ENCODE data around the gene OBSCN. TPM values are rescaled to one million over a fixed set of nuclear protein-coding genes. Genes with fewer than 3 reads are reported as not detected.

The OBSCN gene
- total and polyA plus RNA-seq, 7 experiments from 2014 or later, result 1.3 to 132 (median 76.4) TPM

GRCh38 chr1:228277491-228278431 is 69.9 kb downstream of the OBSCN start:
- POLR2A ChIA-PET, result interaction anchor here (1.2 to 2.1 kb wide), 2 partner anchors 113 kb away, joined by 3 to 9 read pairs; partner anchors contain the start of gene IBA57
- Mint-ChIP-seq H3K27me3 (no peaks in the 10 kb centered on the region), H3K4me1 (peaks cover 5 to 16% (median 12%) of the 10 kb centered on the region in 7 donors), H3K9me3 (no peaks in the 10 kb centered on the region), H3K4me3 (no peak overlapping the region), H3K36me3 (no peaks in the 10 kb centered on the region), H3K27ac (no peak overlapping the region)
- ATAC-seq (no peak), DNase-seq (peak in 1 of 9 donors; percentile 3)
- Histone ChIP-seq H3K36me3 (ENCODE audit: control insufficient read depth in 2 of 3, insufficient read depth in 3 of 3, low read length in 3 of 3) (peaks cover 0 to 51% (median 0%) of the 10 kb centered on the region in 3 experiments), H3K27ac (ENCODE audit: low read depth, low read length) (no peak overlapping the region), H3K27me3 (ENCODE audit: control insufficient read depth in 2 of 2, insufficient read depth in 2 of 2, low read length in 2 of 2) (no peaks in the 10 kb centered on the region), H3K4me3 (ENCODE audit: low read length) (no peak overlapping the region), H3K9me3 (ENCODE audit: control insufficient read depth in 2 of 3, low read length in 3 of 3) (no peaks in the 10 kb centered on the region), H3K4me1 (ENCODE audit: control insufficient read depth in 2 of 2, insufficient read depth in 2 of 2, low read length in 2 of 2) (no peaks in the 10 kb centered on the region)
- CTCF ChIA-PET, result no interaction called here
- intact Hi-C loops (cut with micrococcal nuclease), result loop anchor here (2.0 to 10.0 kb wide), 4 partner anchors 169 to 540 kb away; partner anchors contain the start of genes JMJD4 (in 1 of the 2), MRPL55 (in 1 of the 2) and SNAP47 (in 1 of the 2)

GRCh38 chr1:228278432-228278941 is 70.6 kb downstream of the OBSCN start:
- CTCF ChIA-PET, result no interaction called here
- intact Hi-C loops (cut with micrococcal nuclease), result loop anchor here (5.0 to 10.0 kb wide), 2 partner anchors 226 to 541 kb away; partner anchors contain the start of genes JMJD4 (in 1 of the 2) and SNAP47 (in 1 of the 2)
- H3K9me3 ChIP-seq (ENCODE audit: control insufficient read depth in 2 of 3, low read length in 3 of 3), result no peaks in the 10 kb centered on the region
- POLR2A ChIA-PET, result interaction anchor here (1.2 kb wide), 1 partner anchor 113 kb away, joined by 3 read pairs; no protein-coding TSS in a partner anchor
- H3K4me1 ChIP-seq (ENCODE audit: control insufficient read depth in 2 of 2, insufficient read depth in 2 of 2, low read length in 2 of 2), result no peaks in the 10 kb centered on the region
- H3K36me3 ChIP-seq (ENCODE audit: control insufficient read depth in 2 of 3, insufficient read depth in 3 of 3, low read length in 3 of 3), result peaks cover 0 to 58% (median 0%) of the 10 kb centered on the region in 3 experiments
- Mint-ChIP-seq H3K4me1 (peaks cover 5 to 12% (median 11%) of the 10 kb centered on the region in 7 donors), H3K27me3 (no peaks in the 10 kb centered on the region), H3K9me3 (no peaks in the 10 kb centered on the region), H3K4me3 (no peak overlapping the region), H3K36me3 (no peaks in the 10 kb centered on the region), H3K27ac (no peak overlapping the region)
- no peak overlapping the region for H3K4me3 ChIP-seq (ENCODE audit: low read length)
- H3K27ac ChIP-seq (ENCODE audit: low read depth, low read length), result no peak overlapping the region
- no peak for ATAC-seq
- no peaks in the 10 kb centered on the region for H3K27me3 ChIP-seq (ENCODE audit: control insufficient read depth in 2 of 2, insufficient read depth in 2 of 2, low read length in 2 of 2)
- DNase-seq, result peak in 1 of 9 donors; percentile 3

GRCh38 chr1:228279011-228279721 is 71.3 kb downstream of the OBSCN start:
- Histone ChIP-seq H3K4me3 (ENCODE audit: low read length) (no peak overlapping the region), H3K36me3 (ENCODE audit: control insufficient read depth in 2 of 3, insufficient read depth in 3 of 3, low read length in 3 of 3) (peaks cover 0 to 65% (median 0%) of the 10 kb centered on the region in 3 experiments), H3K4me1 (ENCODE audit: control insufficient read depth in 2 of 2, insufficient read depth in 2 of 2, low read length in 2 of 2) (no peaks in the 10 kb centered on the region), H3K9me3 (ENCODE audit: control insufficient read depth in 2 of 3, low read length in 3 of 3) (no peaks in the 10 kb centered on the region), H3K27me3 (ENCODE audit: control insufficient read depth in 2 of 2, insufficient read depth in 2 of 2, low read length in 2 of 2) (no peaks in the 10 kb centered on the region), H3K27ac (ENCODE audit: low read depth, low read length) (no peak overlapping the region)
- Mint-ChIP-seq H3K27me3 (no peaks in the 10 kb centered on the region), H3K4me1 (peaks cover 5 to 12% (median 11%) of the 10 kb centered on the region in 7 donors), H3K27ac (peak overlapping the region in 1 of 9 donors; percentile 23), H3K9me3 (no peaks in the 10 kb centered on the region), H3K4me3 (no peak overlapping the region), H3K36me3 (peaks cover 0 to under 1% (median 0%) of the 10 kb centered on the region in 5 donors)
- DNase-seq, result peak in 1 of 9 donors; percentile 4
- ATAC-seq, result no peak
- ChIA-PET CTCF (no interaction called here), POLR2A (interaction anchor here (1.2 kb wide), 1 partner anchor 114 kb away, joined by 3 read pairs; no protein-coding TSS in a partner anchor)
- intact Hi-C loops (cut with micrococcal nuclease), result loop anchor here (5.0 to 10.0 kb wide), 2 partner anchors 226 to 542 kb away; partner anchors contain the start of genes JMJD4 (in 1 of the 2) and SNAP47 (in 1 of the 2)

GRCh38 chr1:228279722-228280105 is 71.9 kb downstream of the OBSCN start:
- DNase-seq, result peak in 1 of 9 donors; percentile 5

GRCh38 chr1:228280106-228280901 is 72.5 kb downstream of the OBSCN start:
- Histone ChIP-seq H3K4me1 (ENCODE audit: control insufficient read depth in 2 of 2, insufficient read depth in 2 of 2, low read length in 2 of 2) (no peaks in the 10 kb centered on the region), H3K27ac (ENCODE audit: low read depth, low read length) (no peak overlapping the region), H3K4me3 (ENCODE audit: low read length) (no peak overlapping the region), H3K36me3 (ENCODE audit: control insufficient read depth in 2 of 3, insufficient read depth in 3 of 3, low read length in 3 of 3) (peaks cover 0 to 70% (median 0%) of the 10 kb centered on the region in 3 experiments), H3K27me3 (ENCODE audit: control insufficient read depth in 2 of 2, insufficient read depth in 2 of 2, low read length in 2 of 2) (no peaks in the 10 kb centered on the region), H3K9me3 (ENCODE audit: control insufficient read depth in 2 of 3, low read length in 3 of 3) (no peaks in the 10 kb centered on the region)
- Mint-ChIP-seq H3K27ac (no peak overlapping the region), H3K4me3 (no peak overlapping the region), H3K36me3 (peaks cover 0 to 8% (median 1%) of the 10 kb centered on the region in 5 donors), H3K27me3 (no peaks in the 10 kb centered on the region), H3K9me3 (no peaks in the 10 kb centered on the region), H3K4me1 (peaks cover 0 to 4% (median under 1%) of the 10 kb centered on the region in 7 donors)
- ATAC-seq (no peak), DNase-seq (peak in 1 of 9 donors; percentile 6)
- ChIA-PET CTCF (no interaction called here), POLR2A (no interaction called here)
- intact Hi-C loops (cut with micrococcal nuclease), result no loop called here

More at GRCh38 chr1:228279722-228280105, 71.9 kb downstream of the OBSCN start:
- ChIA-PET POLR2A (no interaction called here), CTCF (no interaction called here)
- H3K9me3 ChIP-seq (ENCODE audit: control insufficient read depth in 2 of 3, low read length in 3 of 3), result no peaks in the 10 kb centered on the region
- H3K4me3 ChIP-seq (ENCODE audit: low read length), result no peak overlapping the region
- Mint-ChIP-seq H3K36me3 (peaks cover 0 to 5% (median 0%) of the 10 kb centered on the region in 5 donors), H3K27me3 (no peaks in the 10 kb centered on the region), H3K4me3 (no peak overlapping the region), H3K27ac (peak overlapping the region in 1 of 9 donors; percentile 79), H3K4me1 (peaks cover 5 to 10% (median 6%) of the 10 kb centered on the region in 7 donors), H3K9me3 (no peaks in the 10 kb centered on the region)
- H3K27me3 ChIP-seq (ENCODE audit: control insufficient read depth in 2 of 2, insufficient read depth in 2 of 2, low read length in 2 of 2), result no peaks in the 10 kb centered on the region
- intact Hi-C loops (cut with micrococcal nuclease), result loop anchor here (5.0 to 10.0 kb wide), 2 partner anchors 225 to 542 kb away; partner anchors contain the start of genes JMJD4 (in 1 of the 2) and SNAP47 (in 1 of the 2)
- H3K4me1 ChIP-seq (ENCODE audit: control insufficient read depth in 2 of 2, insufficient read depth in 2 of 2, low read length in 2 of 2), result no peaks in the 10 kb centered on the region
- no peak overlapping the region for H3K27ac ChIP-seq (ENCODE audit: low read depth, low read length)
- peaks cover 0 to 70% (median 0%) of the 10 kb centered on the region in 3 experiments for H3K36me3 ChIP-seq (ENCODE audit: control insufficient read depth in 2 of 3, insufficient read depth in 3 of 3, low read length in 3 of 3)
- no peak for ATAC-seq

Measured in naive thymus-derived CD4-positive, alpha-beta T cell (primary cell).